B cell (primary cell): ENCODE data around the gene CXADR. TPM values are rescaled to one million over a fixed set of nuclear protein-coding genes. Genes with fewer than 3 reads are reported as not detected.
A peak's percentile ranks its signal among the peaks of the same experiment; 100 is the strongest.

ENCODE experiments used
- ATAC-seq: fragments of 200-7000 bp; cut with Tn5 transposase; one replicate; pipeline ENCODE4 v1.10.0; 2021; ENCODE audit warnings: low read depth, mild to moderate bottlenecking, moderate number of reproducible peaks, moderate library complexity
- CTCF ChIA-PET: fragments of 350-600 bp; sonication (Branson Sonifier 250); formaldehyde crosslinking; loops from one replicate; lab custom pipeline; 2021; ENCODE audit warnings: antibody characterized with exemption, inconsistent platforms; lab: Charles Lee
- POLR2A ChIA-PET: fragments of 350-600 bp; sonication (Branson Sonifier 250); formaldehyde crosslinking; loops from one replicate; lab custom pipeline; 2021; ENCODE audit warnings: antibody characterized with exemption; lab: Charles Lee
- DNase-seq: peaks from one replicate; pipeline ENCODE4 v3.0.0; 2013
- H2AFZ ChIP-seq: 2 replicates; pipeline ENCODE4 v1.6.1; 2012; ENCODE audit warnings: mild to moderate bottlenecking, low read depth, low read length; ENCODE audit not compliant: insufficient read depth, poor library complexity, severe bottlenecking
- H3K27ac ChIP-seq, 2 donors: 1 replicate in 1 of 2; 2 replicates in 1 of 2; pipeline ENCODE4 v1.5.1; 2012 to 2013; ENCODE audit warnings: low read length in 2 of 2, mild to moderate bottlenecking in 2 of 2, moderate library complexity in 1 of 2
- H3K27me3 ChIP-seq, 4 experiments: fragments of 200-600 bp in 1 of 4; sonication (generic) in 1 of 4; replicated peaks in 1 of 4; 1 replicate in 2 of 4; 2 replicates in 2 of 4; pipeline versions ENCODE4 v1.6.1 to v1.7.0; 2013 to 2016; ENCODE audit warnings: low read length in 3 of 4, mild to moderate bottlenecking in 2 of 4, mixed read lengths in 1 of 4, moderate library complexity in 1 of 4; ENCODE audit not compliant: insufficient read depth in 4 of 4, control insufficient read depth in 3 of 4; ENCODE audit errors: control extremely low read depth in 1 of 4
- H3K36me3 ChIP-seq, 2 experiments: replicated peaks in 1 of 2; 1 replicate in 1 of 2; 2 replicates in 1 of 2; pipeline versions ENCODE4 v1.6.1 to v1.7.1; 2013; ENCODE audit warnings: low read length in 1 of 2; ENCODE audit not compliant: insufficient read depth in 2 of 2, control insufficient read depth in 1 of 2; ENCODE audit errors: control extremely low read depth in 1 of 2, extremely low read depth in 1 of 2
- H3K4me1 ChIP-seq, 2 donors: fragments of 200-600 bp in 1 of 2; sonication (generic) in 1 of 2; 1 replicate in 1 of 2; 2 replicates in 1 of 2; pipeline versions ENCODE4 v1.5.1 to v1.6.1; 2013 to 2017; ENCODE audit warnings: low read length in 2 of 2; ENCODE audit not compliant: control insufficient read depth in 2 of 2, insufficient read depth in 2 of 2
- H3K4me2 ChIP-seq: replicated peaks from 2 replicates; pipeline ENCODE3; 2012; ENCODE audit warnings: mild to moderate bottlenecking, low read depth, low read length; ENCODE audit not compliant: poor library complexity, severe bottlenecking
- H3K4me3 ChIP-seq, 5 experiments: fragments of 200-600 bp in 1 of 5; sonication (generic) in 1 of 5; 1 replicate in 3 of 5; 2 replicates in 2 of 5; pipeline versions ENCODE4 v1.5.1 to v1.7.0; 2011 to 2016; ENCODE audit warnings: low read length in 4 of 5, mild to moderate bottlenecking in 4 of 5, low read depth in 2 of 5, control low read depth in 1 of 5, moderate library complexity in 1 of 5; ENCODE audit not compliant: insufficient read depth in 1 of 5; ENCODE audit errors: control extremely low read depth in 1 of 5, extremely low read depth in 1 of 5
- H3K79me2 ChIP-seq: fragments of 200-600 bp; sonication (generic); one replicate; pipeline ENCODE4 v1.6.0; 2016; ENCODE audit warnings: low read length; ENCODE audit not compliant: control insufficient read depth, insufficient read depth
- H3K9ac ChIP-seq: fragments of 200-600 bp; sonication (generic); 2 replicates; pipeline ENCODE4 v1.6.1; 2017; ENCODE audit warnings: mild to moderate bottlenecking, low read length, moderate library complexity
- H3K9me3 ChIP-seq, 3 donors: one replicate each; pipeline versions ENCODE4 v1.6.1 to v1.7.1; 2013; ENCODE audit warnings: low read length in 2 of 3; ENCODE audit not compliant: control insufficient read depth in 2 of 3, insufficient read depth in 1 of 3; ENCODE audit errors: control extremely low read depth in 1 of 3
- H4K20me1 ChIP-seq: 2 replicates; pipeline ENCODE4 v1.6.0; 2012; ENCODE audit warnings: mild to moderate bottlenecking, low read length; ENCODE audit not compliant: insufficient read depth, control insufficient read depth, poor library complexity, severe bottlenecking
- H3K27ac Mint-ChIP-seq: one replicate; pipeline ENCODE4 v1.8.0; 2021; ENCODE audit warnings: mixed read lengths
- H3K27me3 Mint-ChIP-seq: one replicate; pipeline ENCODE4 v1.8.0; 2021; ENCODE audit warnings: mixed read lengths
- H3K4me1 Mint-ChIP-seq: one replicate; pipeline ENCODE4 v1.8.0; 2021; ENCODE audit warnings: mixed read lengths
- H3K4me3 Mint-ChIP-seq: one replicate; pipeline ENCODE4 v1.8.0; 2021; ENCODE audit warnings: mixed read lengths
- H3K9me3 Mint-ChIP-seq: one replicate; pipeline ENCODE4 v1.8.0; 2022; ENCODE audit warnings: mixed read lengths; ENCODE audit not compliant: insufficient read depth
- EZH2 ChIP-seq: IDR thresholded peaks from 2 replicates; pipeline ENCODE4 v1.6.1; 2012; ENCODE audit warnings: borderline replicate concordance, low read depth, mild to moderate bottlenecking, moderate library complexity, low read length; ENCODE audit not compliant: insufficient read depth, poor library complexity, severe bottlenecking
- WGBS: methylation state at CpG from one replicate; pipeline ENCODE4 v1.1.5; 2013; ENCODE audit warnings: missing lambda C conversion rate; ENCODE audit not compliant: insufficient coverage; 5-methylcytosine and 5-hydroxymethylcytosine counted together
- intact Hi-C: fragments of 100-400 bp; cut with micrococcal nuclease; formaldehyde crosslinking; loops from one replicate; pipeline ENCODE4 v1.10.0; 2022
- polyA minus RNA-seq: library from RNA; depleted of rRNA, polyadenylated mRNA; stranded (reverse); fragments of >200 nt; gene quantifications from 2 replicates; pipeline ENCODE4 v1.2.3, GENCODE V29; 2012
- polyA plus RNA-seq: library from polyadenylated mRNA; depleted of rRNA; stranded (reverse); fragments of >200 nt; gene quantifications from 2 replicates; pipeline ENCODE4 v1.2.3, GENCODE V29; 2012
- total RNA-seq, 2 donors: library from RNA; stranded (reverse); fragments of 120-200 nt in 1 of 2; gene quantifications; 1 replicate in 1 of 2; 2 replicates in 1 of 2; pipeline versions ENCODE4 v1.2.3 to v1.2.4, GENCODE V29; 2013 to 2022
- TF ChIP-seq, protein P1 (sequence below): fragments of 200-600 bp; IDR thresholded peaks from one replicate; pipeline ENCODE4 v1.8.0; 2022; ENCODE audit warnings: antibody characterized with exemption, mild to moderate bottlenecking

Gene CXADR
- total RNA-seq (not detected in 2 replicates), polyA plus RNA-seq (0.10 TPM in 1 of 2 replicates, not detected in the other), polyA minus RNA-seq (0.21 TPM in 1 of 2 replicates, not detected in the other)
- total RNA-seq (2013): 0.02 TPM

DNA sequence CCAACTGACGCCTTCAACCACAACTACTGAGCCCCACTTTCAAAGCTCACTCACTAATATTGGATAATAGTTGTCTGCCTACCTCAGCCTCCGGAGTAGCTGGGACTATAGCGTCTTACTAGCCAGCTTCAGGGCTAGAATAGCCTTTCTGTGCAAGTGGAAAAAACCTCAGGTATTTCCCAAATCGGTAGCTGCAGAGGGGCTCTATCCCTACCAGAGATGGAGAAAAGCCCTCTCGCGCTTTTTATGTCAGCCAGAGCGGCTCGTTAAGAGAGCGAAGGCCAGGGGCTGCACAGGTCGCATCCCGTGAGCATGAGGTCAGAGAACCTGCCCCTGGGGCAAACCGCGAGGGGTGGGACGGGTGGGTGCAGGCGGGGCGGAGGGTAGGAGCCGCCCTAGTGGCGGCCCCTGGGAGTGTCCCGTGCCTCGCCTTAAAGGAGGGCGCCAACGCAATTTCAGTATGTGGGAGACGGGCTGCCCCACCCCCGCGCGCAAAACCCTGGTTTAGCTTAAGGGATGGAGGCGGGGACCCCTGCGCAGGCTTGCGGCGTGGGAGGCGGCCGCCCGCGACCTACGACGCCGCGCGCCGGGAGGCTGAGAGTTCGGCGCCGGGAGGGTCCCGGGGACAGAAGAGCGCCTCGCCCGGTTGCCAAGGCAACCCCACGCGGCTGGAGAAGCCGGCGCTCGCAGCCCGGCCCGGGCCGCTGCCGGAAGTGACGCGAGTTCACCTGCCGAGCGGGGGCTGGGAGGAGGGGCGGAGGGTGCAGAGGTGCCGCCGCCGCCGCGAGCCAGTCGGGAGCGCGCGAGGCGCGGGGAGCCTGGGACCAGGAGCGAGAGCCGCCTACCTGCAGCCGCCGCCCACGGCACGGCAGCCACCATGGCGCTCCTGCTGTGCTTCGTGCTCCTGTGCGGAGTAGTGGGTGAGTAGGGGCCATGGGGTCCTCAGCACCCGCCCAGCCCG, at the start of gene CXADR:
TSS of gene CXADR (plus strand) at position 791 of the 961 bp plus-strand sequence. CDS start at position 878, 87 bp downstream.
- H3K27me3 Mint-ChIP-seq: peaks cover 41% of the 10 kb centered on the region
- WGBS: 1% methylated on average over 82 of the region's 83 CpGs
- peak within 1 kb of the TSS; percentile 74 for H2AFZ ChIP-seq
- H3K9ac ChIP-seq: peak within 1 kb of the TSS; percentile 64
- H3K4me3 ChIP-seq: peak within 1 kb of the TSS; percentile 21 to 68 (median 54)
- intact Hi-C loops: loop anchor here (2.0 to 5.0 kb wide), 2 partner anchors 98 to 270 kb away; no protein-coding TSS in a partner anchor
- H3K9me3 ChIP-seq: peaks cover 0 to 11% (median 0%) of the 10 kb centered on the region in 3 donors
- ATAC-seq (peak; percentile 68), DNase-seq (peak; percentile 71)
- no peaks in the 10 kb centered on the region for H4K20me1 ChIP-seq
- no peaks in the 10 kb centered on the region for H3K9me3 Mint-ChIP-seq
- H3K4me1 ChIP-seq: peaks cover 14 to 21% of the 10 kb centered on the region in 2 donors
- TF ChIP-seq EZH2: no peak
- TF ChIP-seq, protein P1, sequence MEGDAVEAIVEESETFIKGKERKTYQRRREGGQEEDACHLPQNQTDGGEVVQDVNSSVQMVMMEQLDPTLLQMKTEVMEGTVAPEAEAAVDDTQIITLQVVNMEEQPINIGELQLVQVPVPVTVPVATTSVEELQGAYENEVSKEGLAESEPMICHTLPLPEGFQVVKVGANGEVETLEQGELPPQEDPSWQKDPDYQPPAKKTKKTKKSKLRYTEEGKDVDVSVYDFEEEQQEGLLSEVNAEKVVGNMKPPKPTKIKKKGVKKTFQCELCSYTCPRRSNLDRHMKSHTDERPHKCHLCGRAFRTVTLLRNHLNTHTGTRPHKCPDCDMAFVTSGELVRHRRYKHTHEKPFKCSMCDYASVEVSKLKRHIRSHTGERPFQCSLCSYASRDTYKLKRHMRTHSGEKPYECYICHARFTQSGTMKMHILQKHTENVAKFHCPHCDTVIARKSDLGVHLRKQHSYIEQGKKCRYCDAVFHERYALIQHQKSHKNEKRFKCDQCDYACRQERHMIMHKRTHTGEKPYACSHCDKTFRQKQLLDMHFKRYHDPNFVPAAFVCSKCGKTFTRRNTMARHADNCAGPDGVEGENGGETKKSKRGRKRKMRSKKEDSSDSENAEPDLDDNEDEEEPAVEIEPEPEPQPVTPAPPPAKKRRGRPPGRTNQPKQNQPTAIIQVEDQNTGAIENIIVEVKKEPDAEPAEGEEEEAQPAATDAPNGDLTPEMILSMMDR: peak; percentile 40
- peaks cover 0 to 36% (median 27%) of the 10 kb centered on the region in 4 experiments for H3K27me3 ChIP-seq
- ChIA-PET CTCF (interaction anchor here (0.9 kb wide), 1 partner anchor 125 kb away, joined by 3 read pairs; no protein-coding TSS in a partner anchor), POLR2A (no interaction called here)
- H3K4me3 Mint-ChIP-seq: peak within 1 kb of the TSS; percentile 88
- H3K4me2 ChIP-seq: peak within 1 kb of the TSS; percentile 86
- H3K79me2 ChIP-seq: no peaks in the 10 kb centered on the region
- H3K36me3 ChIP-seq: no peaks in the 10 kb centered on the region
- H3K27ac Mint-ChIP-seq: no peak within 1 kb of the TSS
- no peak within 1 kb of the TSS for H3K27ac ChIP-seq
- peaks cover 17% of the 10 kb centered on the region for H3K4me1 Mint-ChIP-seq
